Testis (tissue), 2 donors: ENCODE measurements around the gene SDHC.

Experiments used
- CTCF ChIP-seq, 3 experiments: fragments of 450-650 bp in 2 of 3; fragments of 200-600 bp in 1 of 3; sonication (generic) in 1 of 3; IDR thresholded peaks; one replicate each; pipeline ENCODE4 v1.5.1; 2016 to 2019; ENCODE audit warnings: antibody characterized with exemption in 3 of 3, mild to moderate bottlenecking in 2 of 3, moderate library complexity in 1 of 3
- POLR2A ChIP-seq: fragments of 450-650 bp; IDR thresholded peaks from one replicate; pipeline ENCODE4 v1.6.1; 2017; ENCODE audit warnings: antibody characterized with exemption, mild to moderate bottlenecking, moderate library complexity

DNA sequence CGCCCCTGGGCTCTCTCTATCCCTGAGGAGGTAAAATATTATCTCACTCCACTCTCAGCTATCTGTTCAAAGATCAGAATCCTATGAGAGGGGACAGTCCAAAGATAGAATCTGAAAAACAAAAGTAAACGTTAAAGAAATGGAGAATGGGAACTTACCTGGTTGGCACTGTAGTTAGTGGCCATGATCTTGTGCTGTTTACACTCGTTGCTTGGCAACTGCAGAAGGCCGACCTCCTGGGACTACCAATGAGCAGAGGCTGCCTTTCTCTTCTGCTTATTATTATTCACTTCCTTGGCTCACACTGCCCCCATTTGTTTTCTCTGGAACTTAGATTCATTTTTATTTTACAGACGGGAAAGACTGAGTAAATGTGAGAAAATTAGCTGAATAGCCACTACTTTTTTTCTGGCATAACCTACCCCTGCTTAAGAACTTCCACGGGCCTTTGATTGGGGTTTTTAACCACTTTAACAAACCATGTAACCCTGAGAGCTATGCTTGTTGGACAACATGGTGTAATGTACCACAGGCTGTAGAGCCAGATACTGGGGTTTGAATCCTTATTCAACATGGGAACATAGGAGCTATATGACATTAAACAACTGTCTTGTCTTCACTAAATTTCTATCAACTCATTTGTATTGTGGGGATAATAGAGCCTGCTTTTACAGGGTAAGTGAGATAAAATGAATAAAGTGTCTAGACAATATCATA lies 53.7 kb downstream of the SDHC start, which contains the start of gene CFAP126:
- TF ChIP-seq CTCF (IDR thresholded peaks at IDR 0.05): no peak
- TF ChIP-seq POLR2A: no peak
